PC-3 (cell line): ENCODE results near the gene EPHB2. TPM values are rescaled to one million over a fixed set of nuclear protein-coding genes. Genes with fewer than 3 reads are reported as not detected.

Experiments used
- ATAC-seq: fragments of 200-7000 bp; cut with Tn5 transposase; 2 replicates; pipeline ENCODE4 v1.9.1; 2020; ENCODE audit warnings: mild to moderate bottlenecking, moderate library complexity
- BruUV-seq: library from RNA; stranded (reverse); fragments of 400-500 nt; replicated peaks from 2 replicates; lab custom pipeline; 2021; lab: Mats Ljungman, UMichigan
- CTCF ChIA-PET: fragments of 300-600 bp; sonication (Branson Sonifier 250); formaldehyde crosslinking; loops from one replicate; lab custom pipeline; 2022; ENCODE audit warnings: antibody characterized with exemption; lab: Charles Lee
- POLR2A ChIA-PET: fragments of 300-600 bp; sonication (Branson Sonifier 250); formaldehyde crosslinking; loops from one replicate; lab custom pipeline; 2022; ENCODE audit warnings: antibody characterized with exemption; ENCODE audit not compliant: unreplicated experiment; lab: Charles Lee
- DNase-seq: peaks from one replicate; pipeline ENCODE4 v3.0.0-alpha.2; 2015
- H2AFZ ChIP-seq: fragments of 300-600 bp; sonication (generic); 2 replicates; pipeline ENCODE4 v1.6.0; 2016; ENCODE audit warnings: antibody characterized with exemption, low read length
- H3F3A ChIP-seq: fragments of 300-600 bp; sonication (generic); one replicate; pipeline ENCODE4 v1.6.0; 2017; ENCODE audit warnings: antibody characterized with exemption, low read length, control low read depth, mild to moderate bottlenecking; ENCODE audit not compliant: unreplicated experiment
- H3K27ac ChIP-seq: fragments of 300-600 bp; sonication (generic); 2 replicates; pipeline ENCODE4 v1.5.1; 2016; ENCODE audit warnings: mild to moderate bottlenecking, low read length
- H3K27me3 ChIP-seq: fragments of 300-600 bp; sonication (generic); 2 replicates; pipeline ENCODE4 v1.6.1; 2016; ENCODE audit warnings: low read length, mixed read lengths
- H3K36me3 ChIP-seq: fragments of 300-600 bp; sonication (generic); 2 replicates; pipeline ENCODE4 v1.6.1; 2016; ENCODE audit warnings: low read depth, mixed run types, low read length, mixed read lengths
- H3K4me1 ChIP-seq: fragments of 300-600 bp; sonication (generic); 2 replicates; pipeline ENCODE4 v1.5.1; 2016; ENCODE audit warnings: low read length; ENCODE audit not compliant: insufficient read depth
- H3K4me2 ChIP-seq: fragments of 300-600 bp; sonication (generic); 2 replicates; pipeline ENCODE4 v1.6.0; 2016; ENCODE audit warnings: low read length
- H3K4me3 ChIP-seq: fragments of 300-600 bp; sonication (generic); 2 replicates; pipeline ENCODE4 v1.5.1; 2016; ENCODE audit warnings: mild to moderate bottlenecking, low read length, mixed read lengths
- H3K79me2 ChIP-seq: fragments of 300-600 bp; sonication (generic); 2 replicates; pipeline ENCODE4 v1.6.1; 2017; ENCODE audit warnings: low read length, mixed read lengths
- H3K9ac ChIP-seq: fragments of 300-600 bp; sonication (generic); 2 replicates; pipeline ENCODE4 v1.6.0; 2016; ENCODE audit warnings: mild to moderate bottlenecking, low read length
- H3K9me2 ChIP-seq: fragments of 300-600 bp; sonication (generic); replicated peaks from 2 replicates; pipeline ENCODE4 v1.6.1; 2016; ENCODE audit warnings: mixed run types, low read length, mixed read lengths
- H3K9me3 ChIP-seq: fragments of 300-600 bp; sonication (generic); 2 replicates; pipeline ENCODE4 v1.6.1; 2016; ENCODE audit warnings: low read length, mixed read lengths
- H4K20me1 ChIP-seq: fragments of 300-600 bp; sonication (generic); 2 replicates; pipeline ENCODE4 v1.6.1; 2016; ENCODE audit warnings: low read length, mixed read lengths
- CTCF ChIP-seq: fragments of 300-600 bp; sonication (generic); conservative IDR thresholded peaks from 2 replicates; pipeline ENCODE4 v1.5.1; 2017; ENCODE audit warnings: antibody characterized with exemption, low read depth, mild to moderate bottlenecking, low read length
- EZH2 ChIP-seq: fragments of 300-600 bp; sonication (generic); IDR thresholded peaks from one replicate; pipeline ENCODE4 v1.6.1; 2017; ENCODE audit warnings: antibody characterized with exemption, mild to moderate bottlenecking, low read length; ENCODE audit not compliant: unreplicated experiment
- EZH2phosphoT487 ChIP-seq: fragments of 300-600 bp; sonication (generic); IDR thresholded peaks from 2 replicates; pipeline ENCODE4 v1.6.1; 2018; ENCODE audit warnings: mild to moderate bottlenecking, antibody characterized with exemption, low read length, borderline replicate concordance
- intact Hi-C: fragments of 100-400 bp; cut with micrococcal nuclease; formaldehyde crosslinking; loops from 2 replicates; pipeline ENCODE4 v1.9.0; 2023
- total RNA-seq: library from RNA; depleted of rRNA; stranded (reverse); fragments of >200 nt; gene quantifications from 2 replicates; pipeline ENCODE4 v1.2.3, GENCODE V29; 2014

EPHB2 gene
- total RNA-seq, 1 experiment from 2014 or later = 23.2 TPM

GRCh38 chr1:22728751-22729399 lies 18.2 kb downstream of the EPHB2 start:
- H3K27ac ChIP-seq = no peak overlapping the region
- H3K4me3 ChIP-seq = no peak overlapping the region
- no peak for ATAC-seq
- no peaks in the 10 kb centered on the region for H3K9me3 ChIP-seq
- H2AFZ ChIP-seq = no peak overlapping the region
- no peaks in the 10 kb centered on the region for H4K20me1 ChIP-seq
- H3F3A ChIP-seq = no peaks in the 10 kb centered on the region
- H3K9me2 ChIP-seq = no peaks in the 10 kb centered on the region
- no peaks in the 10 kb centered on the region for H3K4me1 ChIP-seq
- no peak for DNase-seq
- no peak for TF ChIP-seq EZH2phosphoT487
- TF ChIP-seq EZH2 = no peak
- no peak for TF ChIP-seq CTCF
- H3K36me3 ChIP-seq = no peaks in the 10 kb centered on the region
- no peaks in the 10 kb centered on the region for H3K79me2 ChIP-seq
- POLR2A ChIA-PET = no interaction called here
- no peak overlapping the region for H3K9ac ChIP-seq
- intact Hi-C loops = no loop called here
- no TSS peak for BruUV-seq
- CTCF ChIA-PET = no interaction called here
- no peak overlapping the region for H3K4me2 ChIP-seq
- H3K27me3 ChIP-seq = no peaks in the 10 kb centered on the region

GRCh38 chr1:22729400-22729773 lies 18.7 kb downstream of the EPHB2 start:
- Histone ChIP-seq H3F3A (no peaks in the 10 kb centered on the region), H3K27ac (no peak overlapping the region), H2AFZ (no peak overlapping the region), H3K9me3 (no peaks in the 10 kb centered on the region), H3K36me3 (no peaks in the 10 kb centered on the region), H3K27me3 (no peaks in the 10 kb centered on the region), H3K9me2 (no peaks in the 10 kb centered on the region), H4K20me1 (no peaks in the 10 kb centered on the region), H3K9ac (no peak overlapping the region), H3K4me2 (no peak overlapping the region), H3K4me3 (no peak overlapping the region), H3K79me2 (no peaks in the 10 kb centered on the region), H3K4me1 (no peaks in the 10 kb centered on the region)
- no peak for DNase-seq
- ChIA-PET POLR2A (no interaction called here), CTCF (no interaction called here)
- no peak for TF ChIP-seq EZH2
- no peak for TF ChIP-seq CTCF
- no peak for TF ChIP-seq EZH2phosphoT487
- no peak for ATAC-seq
- intact Hi-C loops = no loop called here
- no TSS peak for BruUV-seq

- ATAC-seq (no peak), DNase-seq (no peak)
- H3K9me2 ChIP-seq = no peaks in the 10 kb centered on the region
- H3K9me3 ChIP-seq = no peaks in the 10 kb centered on the region
- no peaks in the 10 kb centered on the region for H3K79me2 ChIP-seq
- no peaks in the 10 kb centered on the region for H4K20me1 ChIP-seq
- no peaks in the 10 kb centered on the region for H3K4me1 ChIP-seq
- ChIA-PET POLR2A (no interaction called here), CTCF (no interaction called here)
- no peak overlapping the region for H2AFZ ChIP-seq
- intact Hi-C loops = no loop called here
- no TSS peak for BruUV-seq
- no peak for TF ChIP-seq EZH2
- no peak for TF ChIP-seq EZH2phosphoT487
- TF ChIP-seq CTCF = no peak
- H3K9ac ChIP-seq = no peak overlapping the region
- no peaks in the 10 kb centered on the region for H3K27me3 ChIP-seq
- no peak overlapping the region for H3K27ac ChIP-seq
- H3K4me3 ChIP-seq = no peak overlapping the region
- H3F3A ChIP-seq = no peaks in the 10 kb centered on the region
- no peak overlapping the region for H3K4me2 ChIP-seq
- no peaks in the 10 kb centered on the region for H3K36me3 ChIP-seq
Measured at GRCh38 chr1:22729912-22730311, 19.3 kb downstream of the EPHB2 start.
